Left ventricle myocardium inferior (tissue), 1 donor: Measurements from ENCODE around the gene CLDN9. TPM values are rescaled to one million over a fixed set of nuclear protein-coding genes. Genes with fewer than 3 reads are reported as not detected.

Source experiments
- DNase-seq: peaks from one replicate; pipeline ENCODE4 v3.0.0-alpha.2; 2020
- H3K27ac ChIP-seq: fragments of 200-600 bp; replicated peaks from 2 replicates; pipeline ENCODE4 v1.8.0; 2021
- H3K27me3 ChIP-seq: fragments of 200-600 bp; 2 replicates; pipeline ENCODE4 v1.8.0; 2021; ENCODE audit warnings: low read depth
- H3K36me3 ChIP-seq: fragments of 200-600 bp; 2 replicates; pipeline ENCODE4 v1.8.0; 2021
- H3K4me1 ChIP-seq: fragments of 200-600 bp; 2 replicates; pipeline ENCODE4 v1.8.0; 2021
- H3K4me3 ChIP-seq: fragments of 200-600 bp; 2 replicates; pipeline ENCODE4 v1.8.0; 2021; ENCODE audit warnings: mild to moderate bottlenecking, moderate library complexity
- H3K9me3 ChIP-seq: fragments of 200-600 bp; replicated peaks from 2 replicates; pipeline ENCODE4 v1.8.0; 2021
- intact Hi-C: fragments of 100-400 bp; cut with micrococcal nuclease; formaldehyde crosslinking; loops from one replicate; pipeline ENCODE4 v1.11.0; 2022
- total RNA-seq: library from RNA; stranded (reverse); fragmentation: NEBNext Ultra II Directional; extraction: Animal tissue kit (Norgen Biotek cat#: 25700); gene quantifications from one replicate; pipeline ENCODE4 v1.2.1, GENCODE V29; 2021
- TF ChIP-seq, protein P1 (sequence below): fragments of 200-600 bp; IDR thresholded peaks from 2 replicates; pipeline ENCODE4 v1.8.0; 2021; ENCODE audit warnings: antibody characterized with exemption, mild to moderate bottlenecking, borderline replicate concordance
- donor health status: DM: no; HTN: yes; CAD: no; lungs with severe emphysema.

Gene CLDN9
- total RNA-seq, 1 donor from 2014 or later = 1.2 TPM

DNA sequence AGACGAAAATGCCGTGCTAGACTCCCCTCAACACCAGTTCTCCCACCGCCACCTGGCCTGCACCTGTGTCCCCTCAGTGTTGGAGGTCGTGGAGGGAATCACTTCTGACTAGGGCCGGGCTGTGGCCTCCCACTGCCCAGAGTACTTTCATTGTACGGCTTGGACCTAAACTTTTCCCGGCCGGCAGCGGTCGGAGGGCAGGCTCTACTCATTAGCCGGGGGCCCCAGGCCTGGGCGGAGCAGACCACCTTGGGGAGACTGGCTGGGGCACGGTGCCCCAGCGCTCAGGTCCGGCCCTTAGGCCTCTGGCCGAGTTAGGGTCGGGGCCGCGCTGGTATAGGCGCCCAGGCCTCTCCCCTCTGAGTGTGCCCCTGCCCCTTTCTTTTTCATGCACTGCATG is 4.6 kb downstream of the CLDN9 start:
- H3K9me3 ChIP-seq = no peaks in the 10 kb centered on the region
- TF ChIP-seq, protein P1, sequence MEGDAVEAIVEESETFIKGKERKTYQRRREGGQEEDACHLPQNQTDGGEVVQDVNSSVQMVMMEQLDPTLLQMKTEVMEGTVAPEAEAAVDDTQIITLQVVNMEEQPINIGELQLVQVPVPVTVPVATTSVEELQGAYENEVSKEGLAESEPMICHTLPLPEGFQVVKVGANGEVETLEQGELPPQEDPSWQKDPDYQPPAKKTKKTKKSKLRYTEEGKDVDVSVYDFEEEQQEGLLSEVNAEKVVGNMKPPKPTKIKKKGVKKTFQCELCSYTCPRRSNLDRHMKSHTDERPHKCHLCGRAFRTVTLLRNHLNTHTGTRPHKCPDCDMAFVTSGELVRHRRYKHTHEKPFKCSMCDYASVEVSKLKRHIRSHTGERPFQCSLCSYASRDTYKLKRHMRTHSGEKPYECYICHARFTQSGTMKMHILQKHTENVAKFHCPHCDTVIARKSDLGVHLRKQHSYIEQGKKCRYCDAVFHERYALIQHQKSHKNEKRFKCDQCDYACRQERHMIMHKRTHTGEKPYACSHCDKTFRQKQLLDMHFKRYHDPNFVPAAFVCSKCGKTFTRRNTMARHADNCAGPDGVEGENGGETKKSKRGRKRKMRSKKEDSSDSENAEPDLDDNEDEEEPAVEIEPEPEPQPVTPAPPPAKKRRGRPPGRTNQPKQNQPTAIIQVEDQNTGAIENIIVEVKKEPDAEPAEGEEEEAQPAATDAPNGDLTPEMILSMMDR = no peak
- intact Hi-C loops = no loop called here
- DNase-seq = no peak
- no peak overlapping the region for H3K4me3 ChIP-seq
- H3K4me1 ChIP-seq = peaks cover 37% of the 10 kb centered on the region
- H3K27me3 ChIP-seq = peaks cover 66% of the 10 kb centered on the region
- H3K36me3 ChIP-seq = peaks cover 5% of the 10 kb centered on the region
- H3K27ac ChIP-seq = no peak overlapping the region

DNA sequence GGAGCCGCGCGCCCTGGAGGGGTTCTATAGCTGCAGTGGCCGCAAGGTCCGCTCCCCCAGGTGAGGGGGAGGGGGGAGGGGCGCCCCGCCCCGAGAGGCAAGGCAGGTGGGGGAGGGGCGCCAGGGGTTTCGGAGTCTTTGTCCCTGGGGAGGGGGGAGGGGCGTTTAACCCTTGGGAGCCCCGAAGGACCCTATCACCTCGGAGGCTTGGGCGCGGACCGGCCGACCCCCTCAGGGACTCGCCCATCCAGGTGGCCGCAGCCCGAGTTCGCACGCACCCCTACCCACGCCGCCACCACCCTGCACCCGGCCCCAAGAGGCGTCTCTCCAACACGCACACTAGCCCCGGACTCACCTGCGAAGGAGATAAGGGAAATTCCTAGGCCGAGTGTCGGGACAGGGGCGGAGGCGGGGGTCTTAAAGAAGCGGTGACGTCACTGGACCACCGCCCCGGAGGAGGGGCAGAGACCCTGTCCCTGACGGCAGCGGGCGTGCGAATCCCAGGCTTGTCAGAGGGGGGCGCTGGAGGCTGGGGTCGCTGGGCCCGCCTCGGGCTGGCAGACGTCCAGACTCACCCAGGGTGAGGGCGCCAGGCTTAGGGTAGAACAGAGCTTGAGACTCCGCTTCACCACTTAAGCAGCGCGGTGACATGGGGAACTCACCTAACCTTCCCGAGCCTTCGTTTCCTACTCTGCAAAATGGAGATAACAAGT is 5.2 kb downstream of the CLDN9 start, which contains the start of gene CLDN6:
Gene CLDN6 (minus strand): TSS at position 390 of the 713 bp plus-strand sequence. CDS start 2,162 bp downstream, outside the sequence.
- Histone ChIP-seq H3K4me3 (no peak within 1 kb of the TSS), H3K27ac (no peak within 1 kb of the TSS), H3K27me3 (peaks cover 59% of the 10 kb centered on the region), H3K36me3 (peaks cover 5% of the 10 kb centered on the region), H3K4me1 (peaks cover 43% of the 10 kb centered on the region), H3K9me3 (no peaks in the 10 kb centered on the region)
- TF ChIP-seq, protein P1 = no peak
- no peak for DNase-seq
- intact Hi-C loops = no loop called here

DNA sequence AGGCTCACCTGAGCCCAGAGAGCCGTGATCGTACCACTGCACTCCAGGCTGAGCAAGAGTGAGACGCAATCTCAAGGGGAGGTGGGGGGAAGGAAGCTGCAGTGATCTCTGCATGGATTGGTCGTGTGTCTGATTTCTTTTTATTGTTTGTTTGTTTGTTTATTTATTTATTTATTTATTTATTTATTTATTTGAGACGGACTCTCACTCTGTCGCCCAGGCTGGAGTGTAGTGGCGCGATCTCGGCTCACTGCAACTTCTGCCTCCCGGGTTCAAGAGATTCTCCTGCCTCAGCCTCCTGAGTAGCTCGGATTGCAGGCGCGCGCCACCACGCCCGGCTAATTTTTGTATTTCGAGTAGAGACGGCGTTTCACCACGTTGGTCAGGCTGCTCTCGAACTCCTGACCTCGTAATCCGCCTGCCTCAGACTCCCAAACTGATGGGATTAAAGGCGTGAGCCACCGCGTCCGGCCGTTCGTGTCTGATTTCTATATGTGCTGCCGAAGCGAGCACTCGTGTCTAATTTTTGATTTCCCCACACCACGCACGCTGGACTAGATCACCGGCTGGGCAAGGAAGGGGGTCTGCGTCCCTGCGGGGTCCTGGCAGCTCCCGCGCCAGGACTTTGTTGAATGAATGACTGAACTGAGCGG is 7.0 kb downstream of the CLDN9 start:
- Histone ChIP-seq H3K4me1 (peaks cover 60% of the 10 kb centered on the region), H3K27ac (peak overlapping the region; percentile 98), H3K9me3 (no peaks in the 10 kb centered on the region), H3K36me3 (peaks cover 5% of the 10 kb centered on the region), H3K27me3 (peaks cover 42% of the 10 kb centered on the region), H3K4me3 (peak overlapping the region; percentile 83)
- DNase-seq = no peak
- intact Hi-C loops = no loop called here
- TF ChIP-seq, protein P1 = no peak

DNA sequence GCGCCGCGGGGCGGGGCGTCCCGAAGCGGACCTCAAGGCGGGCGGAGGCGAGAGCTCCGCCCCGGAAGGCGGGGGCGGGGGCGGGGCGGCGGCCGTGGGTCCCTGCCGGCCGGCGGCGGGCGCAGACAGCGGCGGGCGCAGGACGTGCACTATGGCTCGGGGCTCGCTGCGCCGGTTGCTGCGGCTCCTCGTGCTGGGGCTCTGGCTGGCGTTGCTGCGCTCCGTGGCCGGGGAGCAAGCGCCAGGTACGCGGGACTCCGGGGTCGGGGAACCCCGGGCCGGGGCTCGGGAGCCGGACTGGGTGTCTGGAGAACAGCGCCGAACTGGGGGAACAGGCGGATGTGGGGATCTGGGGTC is 7.5 kb downstream of the CLDN9 start, which contains the start of gene TNFRSF12A:
Gene TNFRSF12A (plus strand): TSS at position 122 of the 357 bp plus-strand sequence. CDS start 30 bp downstream, at position 152.
- TF ChIP-seq, protein P1 = peak; percentile 31

DNA sequence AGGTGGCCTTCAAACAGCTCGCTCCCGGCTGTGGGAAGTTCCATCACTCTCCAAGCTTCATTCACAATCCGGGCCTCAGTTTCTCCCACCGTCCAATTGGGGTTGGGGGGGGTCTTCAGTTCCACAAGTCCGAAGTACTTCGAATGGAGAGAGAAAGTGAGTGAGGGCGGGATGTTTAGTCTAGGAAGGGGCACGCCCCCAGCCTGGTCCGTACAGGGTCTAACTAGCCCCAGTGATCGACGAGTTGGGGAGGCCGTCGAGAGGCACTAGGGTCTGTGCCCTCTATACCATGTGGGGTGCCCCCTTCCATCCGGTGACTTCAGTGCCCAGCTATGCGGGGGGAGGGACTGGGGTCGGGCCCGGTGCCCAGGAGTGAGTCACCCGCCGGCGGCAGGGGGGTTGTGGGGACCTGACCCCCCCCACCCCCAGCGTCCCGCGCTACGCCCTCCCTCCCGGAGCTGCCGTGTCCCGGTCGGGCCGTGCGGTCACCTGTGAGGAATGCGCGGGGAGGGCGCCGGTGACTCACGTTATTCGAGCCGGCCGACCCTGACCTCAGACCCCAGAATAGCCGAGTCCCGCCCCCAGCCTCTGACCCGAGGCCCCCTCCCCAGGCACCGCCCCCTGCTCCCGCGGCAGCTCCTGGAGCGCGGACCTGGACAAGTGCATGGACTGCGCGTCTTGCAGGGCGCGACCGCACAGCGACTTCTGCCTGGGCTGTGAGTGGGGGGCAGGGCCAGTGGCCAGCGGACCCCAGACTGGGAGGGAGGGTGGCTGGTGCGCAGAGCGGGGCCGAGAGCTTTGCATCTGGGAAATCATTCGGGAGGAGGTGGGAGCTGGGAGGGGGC is 8.1 kb downstream of the CLDN9 start:
- H3K4me3 ChIP-seq = peak overlapping the region; percentile 83
- H3K27me3 ChIP-seq = peaks cover 31% of the 10 kb centered on the region
- peaks cover 62% of the 10 kb centered on the region for H3K4me1 ChIP-seq
- TF ChIP-seq, protein P1 = no peak
- peak; percentile 75 for DNase-seq
- H3K27ac ChIP-seq = peak overlapping the region; percentile 98
- H3K36me3 ChIP-seq = peaks cover 7% of the 10 kb centered on the region
- intact Hi-C loops = no loop called here
- no peaks in the 10 kb centered on the region for H3K9me3 ChIP-seq

More for the DNA sequence above, 7.5 kb downstream of the CLDN9 start, which contains the start of gene TNFRSF12A:
- H3K4me1 ChIP-seq = peaks cover 62% of the 10 kb centered on the region
- H3K27me3 ChIP-seq = peaks cover 37% of the 10 kb centered on the region
- H3K4me3 ChIP-seq = peak within 1 kb of the TSS; percentile 83
- intact Hi-C loops = no loop called here
- peaks cover 5% of the 10 kb centered on the region for H3K36me3 ChIP-seq
- no peaks in the 10 kb centered on the region for H3K9me3 ChIP-seq
- peak; percentile 83 for DNase-seq
- peak within 1 kb of the TSS; percentile 98 for H3K27ac ChIP-seq
